OCI-M2 (cell line): ENCODE measurements around the gene KLHL34.

Experiments
- DNase-seq: peaks from one replicate; lab custom pipeline; 2025; ENCODE audit not compliant: unreplicated experiment; lab: John Stamatoyannopoulos, UW

KLHL34 gene

GRCh38 chrX:21658152-21658737, at the start of gene KLHL34:
Gene KLHL34, minus strand, starts transcription at chrX:21658330. Its CDS starts 542 bp downstream, at chrX:21657788.
- no peak for DNase-seq

DNA sequence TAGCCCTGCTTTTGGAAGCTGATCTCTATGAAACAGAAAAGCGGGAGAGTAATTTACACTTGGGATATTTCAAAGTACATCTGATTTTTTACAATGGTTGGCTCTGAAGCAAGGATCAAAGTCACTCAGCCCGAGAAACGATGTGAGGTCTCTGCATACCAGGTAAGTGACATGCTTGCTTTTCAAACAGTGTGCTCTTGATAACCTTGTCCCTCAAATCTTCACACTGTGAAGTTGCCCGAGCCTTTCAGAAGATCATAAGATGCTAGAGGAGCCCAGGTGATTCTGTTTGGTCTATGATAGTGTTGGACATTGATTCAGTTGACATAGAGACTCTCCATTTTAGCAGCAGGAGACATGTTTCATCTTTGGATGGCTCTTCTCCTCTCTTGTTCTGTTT, 47.1 kb upstream of the KLHL34 start:
- DNase-seq, result no peak

DNA sequence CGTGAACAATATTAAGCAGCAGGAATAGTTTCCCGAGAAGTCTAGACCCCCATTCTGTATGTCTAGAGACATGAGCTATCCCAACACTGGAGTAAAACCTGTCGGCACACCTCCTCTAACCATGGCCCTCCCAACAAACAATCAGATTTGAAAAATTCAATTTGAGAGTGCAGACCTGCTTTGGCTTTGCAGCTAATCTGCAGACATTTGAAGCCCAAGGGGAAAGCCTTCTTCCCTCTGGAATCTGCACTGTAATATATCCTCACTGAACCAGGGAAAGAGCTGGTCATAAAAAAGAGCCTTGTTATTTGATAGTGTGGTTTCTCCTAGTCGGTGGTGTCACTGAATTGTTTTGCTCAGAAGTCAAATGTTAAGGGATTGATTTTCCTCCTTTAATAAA, 44.6 kb upstream of the KLHL34 start:
- DNase-seq, result no peak

GRCh38 chrX:21700967-21701366, 42.8 kb upstream of the KLHL34 start:
- no peak for DNase-seq

GRCh38 chrX:21700275-21700674, 42.1 kb upstream of the KLHL34 start:
- no peak for DNase-seq

- no peak for DNase-seq
Observed at GRCh38 chrX:21699136-21699535, 41.0 kb upstream of the KLHL34 start.

DNA sequence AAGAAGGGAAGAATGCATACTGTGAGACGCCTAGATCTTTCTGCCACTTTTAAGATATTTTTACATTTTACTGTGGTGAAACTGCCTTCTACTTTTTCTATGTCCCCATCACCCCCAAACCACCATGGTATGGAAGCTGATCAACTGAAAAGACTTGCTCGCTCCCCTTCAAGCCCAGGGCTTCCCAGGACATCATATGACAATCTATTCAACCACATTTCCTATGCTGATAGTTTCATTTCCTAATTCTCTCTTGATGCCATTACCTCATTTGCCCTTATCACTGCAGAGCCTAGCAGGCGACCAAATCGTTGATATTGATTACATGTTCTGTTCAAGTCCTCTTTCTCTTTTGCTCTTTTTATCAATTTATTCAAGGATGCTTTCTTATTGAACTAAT, 40.1 kb upstream of the KLHL34 start:
- DNase-seq, result no peak

DNA sequence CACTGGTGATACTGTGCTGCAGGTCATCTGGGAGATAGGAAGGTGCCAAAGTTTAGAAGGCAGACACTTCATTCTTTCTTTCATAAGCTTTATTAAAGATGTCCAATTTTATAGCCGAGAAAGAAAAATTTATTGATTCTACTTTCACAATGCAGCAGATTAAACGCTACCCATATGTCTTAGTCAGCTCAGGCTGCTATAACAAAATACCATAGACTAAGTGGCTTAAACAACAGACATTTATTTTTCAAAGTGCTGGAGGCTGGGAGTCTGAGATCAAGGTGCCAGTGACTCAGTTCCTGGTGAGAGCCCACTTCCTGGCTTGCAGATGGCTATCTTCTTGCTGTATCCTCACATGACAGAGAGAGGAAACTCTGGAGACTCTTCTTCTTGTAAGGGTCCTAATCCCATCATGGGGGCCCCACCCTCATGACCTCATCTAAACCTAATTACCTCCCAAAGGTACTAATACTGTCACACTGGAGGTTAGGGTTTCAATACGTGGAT, 33.4 kb upstream of the KLHL34 start:
- no peak for DNase-seq

DNA sequence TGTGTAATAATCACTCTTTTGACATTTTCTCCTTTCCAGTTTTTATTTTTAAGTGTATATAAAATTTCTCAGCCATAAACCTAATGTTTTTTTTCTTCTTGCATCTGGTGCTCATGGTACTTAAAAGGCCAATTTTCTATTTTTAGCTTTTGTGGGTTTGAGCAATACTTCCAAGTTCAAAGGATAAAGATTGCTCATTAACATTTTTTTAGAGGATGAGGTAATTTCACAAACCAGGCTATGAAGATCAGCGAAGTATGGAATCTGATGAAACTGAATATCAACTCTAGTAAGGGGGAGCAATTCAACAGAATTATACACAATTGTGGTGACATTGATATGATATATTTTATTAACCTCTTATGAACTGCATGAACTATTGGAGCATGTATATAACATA, 25.8 kb upstream of the KLHL34 start:
- no peak for DNase-seq

DNA sequence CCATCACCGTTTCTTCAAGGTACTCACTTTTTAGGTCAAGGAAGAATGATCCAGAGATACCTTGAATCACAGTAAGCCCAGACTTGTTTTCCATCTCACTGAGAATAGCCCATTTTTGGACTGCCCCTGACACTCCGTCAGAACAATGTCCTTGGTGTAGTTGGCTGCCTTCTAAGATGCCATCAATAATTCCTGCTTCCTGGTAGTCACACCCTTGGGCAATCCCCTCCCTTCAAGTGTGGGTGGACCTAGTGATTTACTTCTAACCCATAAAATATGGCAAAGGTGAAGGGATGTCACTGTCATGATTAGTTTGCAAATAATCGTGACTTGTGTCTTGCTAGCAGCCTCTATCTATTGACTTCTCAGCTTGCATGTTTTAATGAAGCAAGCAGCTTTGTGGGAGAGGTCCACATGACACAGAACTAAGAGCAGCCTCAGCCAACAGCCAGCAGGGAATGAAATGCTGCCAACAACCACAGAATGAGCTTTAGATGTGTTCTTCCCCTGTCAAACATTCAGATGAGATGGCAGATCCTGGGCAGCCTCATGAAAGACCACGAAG, 20.0 kb upstream of the KLHL34 start:
- no peak for DNase-seq

DNA sequence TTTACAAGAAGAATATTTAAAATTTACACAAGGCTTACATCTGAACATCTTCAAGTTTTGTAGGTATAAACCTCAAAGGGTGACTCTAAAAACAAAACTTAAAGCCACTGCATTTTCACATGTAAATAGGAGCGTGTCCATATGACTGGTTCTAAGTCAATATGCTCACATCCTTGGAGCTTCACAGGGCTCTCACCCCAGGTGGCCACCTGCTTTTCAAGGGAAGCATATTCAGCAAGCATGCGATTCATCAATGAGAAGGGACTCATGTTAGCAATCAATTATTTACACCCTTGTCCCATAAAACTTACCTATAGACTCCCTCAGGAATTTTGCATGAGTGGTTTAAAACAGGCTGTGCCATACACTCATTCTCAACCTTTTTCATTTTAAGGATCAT, 17.8 kb upstream of the KLHL34 start:
- no peak for DNase-seq

GRCh38 chrX:21674430-21675186, 16.5 kb upstream of the KLHL34 start:
- DNase-seq, result no peak

- DNase-seq, result no peak
Observed at GRCh38 chrX:21666679-21667078, 8.5 kb upstream of the KLHL34 start.

DNA sequence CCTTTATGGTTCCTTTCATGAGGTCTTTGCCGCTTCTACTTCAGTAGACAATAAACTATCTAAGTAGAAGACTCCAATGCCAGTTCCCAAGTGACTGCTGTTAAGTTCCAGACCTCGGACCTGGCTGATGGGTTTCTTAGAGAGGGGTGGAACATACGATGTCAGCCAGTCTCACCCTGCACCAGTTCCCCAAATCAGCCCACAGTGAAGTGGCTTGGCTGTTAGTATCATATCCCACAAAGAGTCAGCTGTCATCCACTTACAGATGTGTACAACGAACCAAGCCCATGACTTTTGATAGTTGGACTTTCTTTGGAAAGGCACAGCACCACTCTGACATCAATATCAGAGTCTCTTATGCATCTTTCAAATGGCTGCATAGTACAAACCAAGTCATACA, 8.1 kb upstream of the KLHL34 start:
- no peak for DNase-seq

- no peak for DNase-seq
Observed at GRCh38 chrX:21662761-21663160, 4.6 kb upstream of the KLHL34 start.

- DNase-seq, result no peak
Observed at GRCh38 chrX:21661316-21661715, 3.2 kb upstream of the KLHL34 start.

DNA sequence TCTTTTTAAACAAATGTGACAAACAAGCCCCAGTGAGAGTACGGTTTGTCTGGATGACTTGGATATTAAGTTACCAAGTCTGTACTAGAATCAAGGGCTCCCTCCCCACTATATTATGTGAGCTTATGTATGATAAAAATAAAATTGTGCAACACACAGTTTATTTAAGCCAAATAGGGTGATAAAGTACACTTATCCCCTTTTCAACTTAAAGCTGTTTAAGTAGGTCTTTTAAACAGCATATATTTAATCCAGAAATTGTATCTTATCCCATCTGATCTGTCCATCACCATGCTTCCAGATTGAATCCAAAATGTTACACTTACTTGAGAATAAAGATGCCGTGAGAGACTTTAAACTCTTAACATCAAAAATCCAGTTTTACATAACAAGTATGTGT, 2.0 kb upstream of the KLHL34 start:
- DNase-seq, result no peak

DNA sequence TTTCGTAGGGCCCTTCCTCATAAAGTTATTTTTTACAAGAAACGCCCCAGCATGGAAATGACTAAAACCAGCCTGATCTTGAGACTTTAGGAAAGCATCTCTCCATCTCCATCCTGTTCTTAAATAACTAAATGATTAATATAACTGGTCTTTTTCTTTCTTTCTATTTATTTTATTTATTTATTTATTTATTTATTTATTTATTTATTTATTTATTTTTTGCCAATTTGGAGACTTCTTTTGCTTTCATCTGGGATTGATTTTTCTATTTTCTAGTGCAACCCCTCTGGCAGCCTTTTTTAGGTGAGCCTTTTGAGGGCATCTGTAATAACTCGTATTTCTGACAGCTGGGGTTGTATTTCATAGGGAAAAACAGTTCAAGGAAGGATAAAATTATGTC, 1.2 kb upstream of the KLHL34 start:
- no peak for DNase-seq

DNA sequence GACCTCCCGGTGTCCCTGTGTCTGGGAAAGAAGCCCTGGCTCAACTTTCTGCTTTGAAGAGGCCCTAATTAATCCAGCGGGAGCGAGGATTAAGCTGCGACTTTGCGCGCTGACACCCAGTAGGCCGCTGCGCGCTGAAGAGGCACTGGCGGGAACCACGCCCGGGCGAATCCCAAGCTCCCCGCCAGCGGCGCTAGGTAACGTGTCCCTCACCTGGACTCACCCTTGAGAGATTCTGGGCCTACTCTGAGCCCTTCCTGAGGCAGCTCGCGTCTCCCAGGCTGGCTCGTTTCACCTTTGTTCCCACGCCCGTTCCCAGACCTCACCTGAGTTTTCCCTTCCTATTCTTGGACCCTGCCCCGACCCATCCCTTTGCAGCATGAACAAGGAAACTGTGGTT, 616 bp upstream of the KLHL34 start:
- DNase-seq, result no peak

- no peak for DNase-seq
Observed at GRCh38 chrX:21657318-21658151, 595 bp downstream of the KLHL34 start.

DNA sequence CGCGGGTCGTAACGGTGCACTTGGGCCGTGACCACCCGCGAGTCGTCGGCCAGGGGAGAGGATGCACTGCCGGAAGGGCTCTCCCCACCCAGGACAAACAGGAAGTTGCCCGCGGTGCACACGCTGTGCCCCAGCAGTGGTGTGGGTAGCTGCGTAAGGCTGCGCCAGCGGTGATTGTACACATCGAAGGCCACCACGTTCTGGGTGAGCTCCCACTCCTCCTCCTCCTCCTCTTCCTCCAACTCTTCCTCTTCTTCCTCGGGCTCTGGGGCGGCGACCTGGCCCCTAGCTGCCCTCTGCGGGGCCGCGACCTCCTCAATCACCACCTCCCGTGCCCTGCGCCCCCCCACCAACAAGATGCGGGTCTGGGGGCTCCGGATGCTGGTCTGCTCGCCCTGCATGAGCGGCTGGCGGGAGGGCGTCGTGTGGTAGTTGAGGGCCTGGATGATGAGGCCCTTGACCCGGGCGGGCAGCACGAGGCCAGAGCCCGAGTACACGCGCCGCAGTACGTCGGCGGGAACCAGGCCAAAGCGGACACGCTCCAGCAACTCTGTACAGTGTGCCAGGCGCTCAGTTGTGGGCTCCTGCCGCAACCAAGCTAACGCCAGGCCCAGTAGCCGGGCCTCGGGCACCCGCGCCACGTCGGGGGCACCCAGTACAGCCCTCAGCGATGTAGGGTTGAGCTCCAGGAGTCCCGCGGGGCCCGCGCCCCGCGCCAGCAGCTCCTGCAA, 1.4 kb downstream of the KLHL34 start:
- no peak for DNase-seq
